MM.1S (cell line): ENCODE data around the gene C5AR1.
"Not testable (repeated sequence)": the region's sequence is repeated elsewhere in the genome, so short reads cannot be mapped to it uniquely, and the experiment has no call there.

ENCODE experiments used
- DNase-seq: peaks from one replicate; pipeline ENCODE4 v3.0.0-alpha.2; 2015
- H2AFZ ChIP-seq: fragments of 300-600 bp; sonication (generic); 2 replicates; pipeline ENCODE4 v1.6.0; 2016; ENCODE audit warnings: antibody characterized with exemption, low read length
- H3F3A ChIP-seq: fragments of 300-600 bp; sonication (generic); 2 replicates; pipeline ENCODE4 v1.6.1; 2016; ENCODE audit warnings: mild to moderate bottlenecking, antibody characterized with exemption, low read length, moderate library complexity, mixed read lengths; ENCODE audit not compliant: insufficient read depth
- H3K27ac ChIP-seq: fragments of 300-600 bp; sonication (generic); 2 replicates; pipeline ENCODE4 v1.5.1; 2016; ENCODE audit warnings: mild to moderate bottlenecking, low read length
- H3K27me3 ChIP-seq: fragments of 300-600 bp; sonication (generic); replicated peaks from 2 replicates; pipeline ENCODE4 v1.6.0; 2016; ENCODE audit warnings: low read length; ENCODE audit not compliant: insufficient read depth
- H3K36me3 ChIP-seq: fragments of 300-600 bp; sonication (generic); replicated peaks from 2 replicates; pipeline ENCODE4 v1.6.1; 2016; ENCODE audit warnings: mild to moderate bottlenecking, low read length, mixed read lengths; ENCODE audit not compliant: insufficient read depth
- H3K4me1 ChIP-seq: fragments of 300-600 bp; sonication (generic); 2 replicates; pipeline ENCODE4 v1.6.1; 2016; ENCODE audit warnings: low read length, mixed read lengths
- H3K4me2 ChIP-seq: fragments of 300-600 bp; sonication (generic); 2 replicates; pipeline ENCODE4 v1.6.0; 2016; ENCODE audit warnings: low read depth, low read length
- H3K4me3 ChIP-seq: fragments of 300-600 bp; sonication (generic); 2 replicates; pipeline ENCODE4 v1.5.1; 2016; ENCODE audit warnings: low read length, mixed read lengths
- H3K79me2 ChIP-seq: fragments of 300-600 bp; sonication (generic); 2 replicates; pipeline ENCODE4 v1.6.1; 2016; ENCODE audit warnings: mixed run types, low read length, mixed read lengths
- H3K9ac ChIP-seq: fragments of 300-600 bp; sonication (generic); 2 replicates; pipeline ENCODE4 v1.6.1; 2016; ENCODE audit warnings: low read length, mixed read lengths
- H3K9me2 ChIP-seq: fragments of 300-600 bp; sonication (generic); replicated peaks from 2 replicates; pipeline ENCODE4 v1.6.1; 2016; ENCODE audit warnings: mild to moderate bottlenecking, low read length, mixed read lengths; ENCODE audit not compliant: insufficient read depth
- H3K9me3 ChIP-seq: fragments of 300-600 bp; sonication (generic); replicated peaks from 2 replicates; pipeline ENCODE4 v1.6.1; 2016; ENCODE audit warnings: mild to moderate bottlenecking, low read length, mixed read lengths; ENCODE audit not compliant: insufficient read depth
- H4K20me1 ChIP-seq: fragments of 300-600 bp; sonication (generic); 2 replicates; pipeline ENCODE4 v1.6.1; 2016; ENCODE audit warnings: mild to moderate bottlenecking, low read length, moderate library complexity, mixed read lengths; ENCODE audit not compliant: insufficient read depth
- CTCF ChIP-seq: fragments of 300-600 bp; sonication (generic); IDR thresholded peaks from 2 replicates; pipeline ENCODE4 v1.5.1; 2016; ENCODE audit warnings: antibody characterized with exemption, low read length, mixed read lengths
- EZH2 ChIP-seq: fragments of 300-600 bp; sonication (generic); optimal IDR thresholded peaks from 2 replicates; pipeline ENCODE3; 2017; ENCODE audit warnings: low read depth, mild to moderate bottlenecking, antibody characterized with exemption, low read length, mixed read lengths
- EZH2phosphoT487 ChIP-seq: fragments of 300-600 bp; sonication (generic); IDR thresholded peaks from 2 replicates; pipeline ENCODE4 v1.6.1; 2018; ENCODE audit warnings: antibody characterized with exemption, low read length

Gene C5AR1

GRCh38 chr19:47309608-47310007 is at the start of gene C5AR1:
TSS of gene C5AR1 (plus strand) at chr19:47309861. CDS start at chr19:47309896, 35 bp downstream.
- Histone ChIP-seq H3K4me2 (no peak within 1 kb of the TSS), H3K4me1 (no peaks in the 10 kb centered on the region), H3K79me2 (no peaks in the 10 kb centered on the region), H3K4me3 (no peak within 1 kb of the TSS), H3K36me3 (no peaks in the 10 kb centered on the region), H3K9me3 (no peaks in the 10 kb centered on the region), H3F3A (no peaks in the 10 kb centered on the region), H4K20me1 (no peaks in the 10 kb centered on the region), H3K9ac (no peak within 1 kb of the TSS), H3K9me2 (no peaks in the 10 kb centered on the region), H3K27ac (no peak within 1 kb of the TSS), H3K27me3 (peaks cover 76% of the 10 kb centered on the region), H2AFZ (no peak within 1 kb of the TSS)
- no peak for TF ChIP-seq CTCF
- no peak for TF ChIP-seq EZH2
- no peak for TF ChIP-seq EZH2phosphoT487
- no peak for DNase-seq

GRCh38 chr19:47260476-47260875 is 49.2 kb upstream of the C5AR1 start:
- Histone ChIP-seq H3K9me3 (no peaks in the 10 kb centered on the region), H2AFZ (no peak overlapping the region), H3K9ac (no peak overlapping the region), H3F3A (peaks cover 15% of the 10 kb centered on the region), H4K20me1 (no peaks in the 10 kb centered on the region), H3K79me2 (peaks cover 41% of the 10 kb centered on the region), H3K27me3 (no peaks in the 10 kb centered on the region), H3K4me1 (peaks cover 23% of the 10 kb centered on the region), H3K4me2 (no peak overlapping the region), H3K4me3 (no peak overlapping the region), H3K9me2 (no peaks in the 10 kb centered on the region), H3K36me3 (no peaks in the 10 kb centered on the region), H3K27ac (peak overlapping the region; percentile 18; the same call in 1 of the 2 replicates)
- no peak for DNase-seq
- no peak for TF ChIP-seq EZH2
- no peak for TF ChIP-seq EZH2phosphoT487
- no peak for TF ChIP-seq CTCF

GRCh38 chr19:47261946-47262793 is 47.5 kb upstream of the C5AR1 start:
- not testable (repeated sequence) for H2AFZ ChIP-seq, H3K4me3 ChIP-seq, H3K9me3 ChIP-seq, H3K9me2 ChIP-seq, H3K36me3 ChIP-seq, H4K20me1 ChIP-seq, H3K27me3 ChIP-seq
- H3K79me2 ChIP-seq = peaks cover 41% of the 10 kb centered on the region
- peaks cover 20% of the 10 kb centered on the region for H3K4me1 ChIP-seq
- DNase-seq = peak; percentile 98
- peak overlapping the region; percentile 53; the same call in 1 of the 2 replicates for H3K9ac ChIP-seq
- H3F3A ChIP-seq = peaks cover 15% of the 10 kb centered on the region
- H3K4me2 ChIP-seq = peak overlapping the region; percentile 40; the same call in 1 of the 2 replicates
- peak overlapping the region; percentile 94 for H3K27ac ChIP-seq

- Histone ChIP-seq H3K27me3 (no peaks in the 10 kb centered on the region), H3K4me3 (no peak overlapping the region), H3K9me3 (no peaks in the 10 kb centered on the region), H3K9me2 (no peaks in the 10 kb centered on the region), H3K27ac (no peak overlapping the region), H3K9ac (no peak overlapping the region), H3K4me1 (peaks cover 10% of the 10 kb centered on the region), H2AFZ (no peak overlapping the region), H3K36me3 (no peaks in the 10 kb centered on the region; the same call in 1 of the 2 replicates), H3K79me2 (peaks cover 20% of the 10 kb centered on the region), H4K20me1 (no peaks in the 10 kb centered on the region), H3K4me2 (no peak overlapping the region), H3F3A (peaks cover 15% of the 10 kb centered on the region)
- no peak for DNase-seq
- TF ChIP-seq EZH2 (no peak), CTCF (no peak), EZH2phosphoT487 (no peak)
These were observed 45.0 kb upstream of the C5AR1 start for GRCh38 chr19:47264629-47265028.
